Hepatocyte (in vitro differentiated cells): ENCODE results near the gene CRLF3.
"Not testable (repeated sequence)": the region's sequence is repeated elsewhere in the genome, so short reads cannot be mapped to it uniquely, and the experiment has no call there.

Source experiments
- CTCF ChIP-seq: fragments of 200-600 bp; sonication (generic); IDR thresholded peaks from 2 replicates; pipeline ENCODE4 v1.5.1; 2016; ENCODE audit warnings: antibody characterized with exemption, mild to moderate bottlenecking; ENCODE audit not compliant: poor library complexity
- EZH2 ChIP-seq: fragments of 200-600 bp; sonication (generic); IDR thresholded peaks from 2 replicates; pipeline ENCODE4 v1.6.1; 2016; ENCODE audit warnings: antibody characterized with exemption, mild to moderate bottlenecking, borderline replicate concordance
- EZH2phosphoT487 ChIP-seq: fragments of 200-600 bp; sonication (generic); IDR thresholded peaks from one replicate; pipeline ENCODE4 v1.6.1; 2018; ENCODE audit warnings: antibody characterized with exemption, mild to moderate bottlenecking, low read depth, moderate library complexity; ENCODE audit not compliant: unreplicated experiment, severe bottlenecking

GRCh38 chr17:30822919-30823318 lies 1.6 kb downstream of the CRLF3 start:
- TF ChIP-seq CTCF, EZH2phosphoT487, EZH2: not testable (repeated sequence)
